ENCODE results near the gene SERPINB12.

- no peak for TF ChIP-seq CTCF (conservative IDR thresholded peaks at IDR 0.05; ENCODE audit: low read depth, low read length)
- TF ChIP-seq MAFK (IDR thresholded peaks at IDR 0.05; ENCODE audit: low read depth, low read length), result no peak
- TF ChIP-seq POLR2A (IDR thresholded peaks at IDR 0.05; ENCODE audit: low read depth, low read length), result no peak
- TF ChIP-seq RFX5 (IDR thresholded peaks at IDR 0.05; ENCODE audit: low read depth, low read length), result no peak
- TF ChIP-seq CEBPB (IDR thresholded peaks at IDR 0.05; ENCODE audit: low read depth, low read length), result no peak
- TF ChIP-seq SMC3 (IDR thresholded peaks at IDR 0.05; ENCODE audit: low read depth, low read length), result no peak
- no peak for TF ChIP-seq USF2 (IDR thresholded peaks at IDR 0.05; ENCODE audit: low read depth, low read length)
- TF ChIP-seq RAD21 (IDR thresholded peaks at IDR 0.05; ENCODE audit: low read length), result no peak
- TF ChIP-seq FOS (IDR thresholded peaks at IDR 0.05; ENCODE audit: low read depth, low read length), result no peak
- no peak for TF ChIP-seq MAZ (IDR thresholded peaks at IDR 0.05; ENCODE audit: borderline replicate concordance, low read depth, low read length)
These were observed 10.9 kb downstream of the SERPINB12 start for GRCh38 chr18:63553081-63553480.

Measured in IMR-90 (cell line).